Measurements from ENCODE around the gene ULK4.

DNA sequence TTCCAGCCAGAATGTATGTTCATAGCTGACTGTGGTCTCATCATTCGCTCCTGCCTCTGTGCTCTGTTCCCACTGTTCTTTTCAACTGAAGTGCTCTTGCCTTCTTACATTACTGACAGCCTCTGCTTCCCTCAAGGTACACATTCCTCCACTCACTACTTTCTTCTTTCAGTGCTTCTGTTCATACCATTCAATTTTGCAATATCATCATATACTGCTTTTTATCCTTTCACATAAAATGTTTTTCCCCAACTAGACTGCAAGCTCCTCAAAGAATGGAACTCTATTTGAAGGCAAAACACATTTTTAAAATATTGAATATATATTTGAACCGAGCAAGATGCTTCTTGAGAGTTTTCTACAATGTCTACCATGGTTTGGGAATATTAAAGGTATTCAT lies 471.5 kb downstream of the ULK4 start:
- TF ChIP-seq SUZ12 (IDR thresholded peaks at IDR 0.05), result no peak
- no peak for TF ChIP-seq FOXM1 (IDR thresholded peaks at IDR 0.05; ENCODE audit: borderline replicate concordance)
- no peak for TF ChIP-seq NFRKB (IDR thresholded peaks at IDR 0.05)
- TF ChIP-seq ELF4 (IDR thresholded peaks at IDR 0.05), result no peak
- no peak for TF ChIP-seq SP1 (IDR thresholded peaks at IDR 0.05)
- TF ChIP-seq, protein P1, sequence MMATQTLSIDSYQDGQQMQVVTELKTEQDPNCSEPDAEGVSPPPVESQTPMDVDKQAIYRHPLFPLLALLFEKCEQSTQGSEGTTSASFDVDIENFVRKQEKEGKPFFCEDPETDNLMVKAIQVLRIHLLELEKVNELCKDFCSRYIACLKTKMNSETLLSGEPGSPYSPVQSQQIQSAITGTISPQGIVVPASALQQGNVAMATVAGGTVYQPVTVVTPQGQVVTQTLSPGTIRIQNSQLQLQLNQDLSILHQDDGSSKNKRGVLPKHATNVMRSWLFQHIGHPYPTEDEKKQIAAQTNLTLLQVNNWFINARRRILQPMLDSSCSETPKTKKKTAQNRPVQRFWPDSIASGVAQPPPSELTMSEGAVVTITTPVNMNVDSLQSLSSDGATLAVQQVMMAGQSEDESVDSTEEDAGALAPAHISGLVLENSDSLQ (IDR thresholded peaks at IDR 0.05), result no peak
